Panc1 (cell line): Measurements from ENCODE around the gene GREB1L. TPM values are rescaled to one million over a fixed set of nuclear protein-coding genes. Genes with fewer than 3 reads are reported as not detected.

Experiments used
- ATAC-seq: fragments of 200-7000 bp; cut with Tn5 transposase; 2 replicates; pipeline ENCODE4 v1.9.1; 2020; ENCODE audit warnings: mild to moderate bottlenecking, moderate library complexity
- BruUV-seq: library from RNA; stranded (reverse); fragments of 400-500 nt; replicated peaks from 2 replicates; lab custom pipeline; 2021; lab: Mats Ljungman, UMichigan
- CTCF ChIA-PET: fragments of 300-600 bp; sonication (Branson Sonifier 250); formaldehyde crosslinking; loops from one replicate; lab custom pipeline; 2022; ENCODE audit warnings: antibody characterized with exemption; lab: Charles Lee
- POLR2A ChIA-PET: fragments of 300-600 bp; sonication (Branson Sonifier 250); formaldehyde crosslinking; loops from one replicate; lab custom pipeline; 2022; ENCODE audit warnings: antibody characterized with exemption; lab: Charles Lee
- DNase-seq: peaks from one replicate; pipeline ENCODE4 v3.0.0-alpha.2; 2010; ENCODE audit warnings: low read depth, low spot score
- H3K27ac ChIP-seq: 2 replicates; pipeline ENCODE4 v1.5.1; 2011; ENCODE audit warnings: mild to moderate bottlenecking, low read length, inconsistent platforms
- H3K27me3 ChIP-seq: fragments of 200-500 bp; sonication (Bioruptor generic); 2 replicates; pipeline ENCODE4 v1.6.0; 2014; ENCODE audit warnings: low read length, inconsistent platforms; ENCODE audit not compliant: control insufficient read depth, insufficient read depth
- H3K36me3 ChIP-seq: fragments of 200-500 bp; sonication (Bioruptor generic); 2 replicates; pipeline ENCODE4 v1.5.1; 2014; ENCODE audit warnings: inconsistent platforms, mild to moderate bottlenecking, low read length, moderate library complexity; ENCODE audit not compliant: control insufficient read depth, insufficient read depth
- H3K4me1 ChIP-seq: 2 replicates; pipeline ENCODE4 v1.5.1; 2011; ENCODE audit warnings: inconsistent platforms, mild to moderate bottlenecking, low read length, moderate library complexity; ENCODE audit not compliant: control insufficient read depth, insufficient read depth
- H3K4me3 ChIP-seq, 2 experiments: 2 replicates each; pipeline ENCODE4 v1.5.1; 2011 to 2012; ENCODE audit warnings: low read depth in 2 of 2, low read length in 2 of 2, mild to moderate bottlenecking in 2 of 2, inconsistent platforms in 1 of 2, moderate library complexity in 1 of 2
- H3K9me3 ChIP-seq: fragments of 200-500 bp; sonication (Bioruptor generic); 2 replicates; pipeline ENCODE4 v1.5.1; 2014; ENCODE audit warnings: low read depth, mild to moderate bottlenecking, inconsistent platforms, low read length, moderate library complexity; ENCODE audit not compliant: control insufficient read depth, insufficient read depth
- POLR2AphosphoS5 ChIP-seq: IDR thresholded peaks from 2 replicates; pipeline ENCODE4 v1.6.1; 2012; ENCODE audit warnings: mild to moderate bottlenecking, low read depth, low read length, moderate library complexity
- SIN3A ChIP-seq: IDR thresholded peaks from 2 replicates; pipeline ENCODE4 v1.6.1; 2012; ENCODE audit warnings: low read depth, mild to moderate bottlenecking, low read length, moderate library complexity, borderline replicate concordance; ENCODE audit not compliant: insufficient read depth
- TCF7L2 ChIP-seq: IDR thresholded peaks from 2 replicates; pipeline ENCODE4 v1.6.1; 2011; ENCODE audit warnings: mild to moderate bottlenecking, low read depth, low read length, inconsistent platforms
- in situ Hi-C: cut with HindIII; loops from 2 replicates; pipeline ENCODE4 v1.10.0; 2016; ENCODE audit warnings: low sequenced_read_pairs, low pct_unique_long_range_greater_than_20kb
- intact Hi-C: fragments of 100-400 bp; cut with micrococcal nuclease; formaldehyde crosslinking; loops from one replicate; pipeline ENCODE4 v1.10.0; 2022; ENCODE audit not compliant: unreplicated experiment
- total RNA-seq: library from RNA; stranded (reverse); gene quantifications from one replicate; pipeline ENCODE4 v1.2.1, GENCODE V29; 2021; ENCODE audit not compliant: unreplicated experiment
- TF ChIP-seq, protein P1 (sequence below): fragments of 450-650 bp; IDR thresholded peaks from 2 replicates; pipeline ENCODE4 v1.5.1; 2017; ENCODE audit warnings: mild to moderate bottlenecking
- TF ChIP-seq, protein P2 (sequence below), 2 experiments: IDR thresholded peaks; 2 replicates each; pipeline ENCODE4 v1.6.1; 2011 to 2012; ENCODE audit warnings: low read depth in 2 of 2, control low read depth in 1 of 2, low read length in 1 of 2, mild to moderate bottlenecking in 1 of 2, moderate library complexity in 1 of 2; ENCODE audit not compliant: insufficient read depth in 1 of 2

GREB1L gene
- total RNA-seq, 1 experiment from 2014 or later, result 11.0 TPM

DNA sequence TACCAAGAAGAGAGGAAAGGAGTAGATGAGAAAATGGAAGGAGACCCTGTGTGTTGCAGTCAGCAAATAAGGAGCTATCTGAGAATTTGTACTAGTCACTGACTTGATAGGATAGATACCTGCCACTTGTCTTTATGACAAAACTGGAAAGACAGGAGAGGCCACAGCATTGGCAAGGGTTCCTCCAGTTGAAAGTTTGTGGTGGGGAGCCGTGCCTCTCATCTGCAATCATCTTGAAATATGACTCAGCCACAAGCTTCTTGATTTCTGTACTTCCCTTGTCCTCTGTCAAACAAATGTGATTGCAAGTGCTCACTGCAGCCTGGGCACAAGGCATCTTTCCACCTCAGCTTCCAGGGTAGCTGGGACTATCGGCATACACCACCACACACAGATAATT is 99.1 kb downstream of the GREB1L start:
- BruUV-seq, result no TSS peak
- ChIA-PET CTCF (no interaction called here), POLR2A (interaction anchor here (0.6 kb wide), 1 partner anchor 55 kb away, joined by 5 read pairs; no protein-coding TSS in a partner anchor)
- intact Hi-C loops (no loop called here), in situ Hi-C loops (no loop called here)
- Histone ChIP-seq H3K9me3 (no peaks in the 10 kb centered on the region), H3K4me1 (no peaks in the 10 kb centered on the region), H3K27me3 (no peaks in the 10 kb centered on the region), H3K4me3 (no peak overlapping the region), H3K36me3 (no peaks in the 10 kb centered on the region), H3K27ac (no peak overlapping the region)
- TF ChIP-seq POLR2AphosphoS5, result no peak
- TF ChIP-seq, protein P1, sequence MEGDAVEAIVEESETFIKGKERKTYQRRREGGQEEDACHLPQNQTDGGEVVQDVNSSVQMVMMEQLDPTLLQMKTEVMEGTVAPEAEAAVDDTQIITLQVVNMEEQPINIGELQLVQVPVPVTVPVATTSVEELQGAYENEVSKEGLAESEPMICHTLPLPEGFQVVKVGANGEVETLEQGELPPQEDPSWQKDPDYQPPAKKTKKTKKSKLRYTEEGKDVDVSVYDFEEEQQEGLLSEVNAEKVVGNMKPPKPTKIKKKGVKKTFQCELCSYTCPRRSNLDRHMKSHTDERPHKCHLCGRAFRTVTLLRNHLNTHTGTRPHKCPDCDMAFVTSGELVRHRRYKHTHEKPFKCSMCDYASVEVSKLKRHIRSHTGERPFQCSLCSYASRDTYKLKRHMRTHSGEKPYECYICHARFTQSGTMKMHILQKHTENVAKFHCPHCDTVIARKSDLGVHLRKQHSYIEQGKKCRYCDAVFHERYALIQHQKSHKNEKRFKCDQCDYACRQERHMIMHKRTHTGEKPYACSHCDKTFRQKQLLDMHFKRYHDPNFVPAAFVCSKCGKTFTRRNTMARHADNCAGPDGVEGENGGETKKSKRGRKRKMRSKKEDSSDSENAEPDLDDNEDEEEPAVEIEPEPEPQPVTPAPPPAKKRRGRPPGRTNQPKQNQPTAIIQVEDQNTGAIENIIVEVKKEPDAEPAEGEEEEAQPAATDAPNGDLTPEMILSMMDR, result no peak
- no peak for TF ChIP-seq SIN3A
- TF ChIP-seq, protein P2, sequence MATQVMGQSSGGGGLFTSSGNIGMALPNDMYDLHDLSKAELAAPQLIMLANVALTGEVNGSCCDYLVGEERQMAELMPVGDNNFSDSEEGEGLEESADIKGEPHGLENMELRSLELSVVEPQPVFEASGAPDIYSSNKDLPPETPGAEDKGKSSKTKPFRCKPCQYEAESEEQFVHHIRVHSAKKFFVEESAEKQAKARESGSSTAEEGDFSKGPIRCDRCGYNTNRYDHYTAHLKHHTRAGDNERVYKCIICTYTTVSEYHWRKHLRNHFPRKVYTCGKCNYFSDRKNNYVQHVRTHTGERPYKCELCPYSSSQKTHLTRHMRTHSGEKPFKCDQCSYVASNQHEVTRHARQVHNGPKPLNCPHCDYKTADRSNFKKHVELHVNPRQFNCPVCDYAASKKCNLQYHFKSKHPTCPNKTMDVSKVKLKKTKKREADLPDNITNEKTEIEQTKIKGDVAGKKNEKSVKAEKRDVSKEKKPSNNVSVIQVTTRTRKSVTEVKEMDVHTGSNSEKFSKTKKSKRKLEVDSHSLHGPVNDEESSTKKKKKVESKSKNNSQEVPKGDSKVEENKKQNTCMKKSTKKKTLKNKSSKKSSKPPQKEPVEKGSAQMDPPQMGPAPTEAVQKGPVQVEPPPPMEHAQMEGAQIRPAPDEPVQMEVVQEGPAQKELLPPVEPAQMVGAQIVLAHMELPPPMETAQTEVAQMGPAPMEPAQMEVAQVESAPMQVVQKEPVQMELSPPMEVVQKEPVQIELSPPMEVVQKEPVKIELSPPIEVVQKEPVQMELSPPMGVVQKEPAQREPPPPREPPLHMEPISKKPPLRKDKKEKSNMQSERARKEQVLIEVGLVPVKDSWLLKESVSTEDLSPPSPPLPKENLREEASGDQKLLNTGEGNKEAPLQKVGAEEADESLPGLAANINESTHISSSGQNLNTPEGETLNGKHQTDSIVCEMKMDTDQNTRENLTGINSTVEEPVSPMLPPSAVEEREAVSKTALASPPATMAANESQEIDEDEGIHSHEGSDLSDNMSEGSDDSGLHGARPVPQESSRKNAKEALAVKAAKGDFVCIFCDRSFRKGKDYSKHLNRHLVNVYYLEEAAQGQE (IDR thresholded peaks at IDR 0.05; ENCODE audit: insufficient read depth in 1 of 2, low read depth in 2 of 2, low read length in 1 of 2), result no peak
- TF ChIP-seq TCF7L2, result no peak
- no peak for ATAC-seq
- no peak for DNase-seq

DNA sequence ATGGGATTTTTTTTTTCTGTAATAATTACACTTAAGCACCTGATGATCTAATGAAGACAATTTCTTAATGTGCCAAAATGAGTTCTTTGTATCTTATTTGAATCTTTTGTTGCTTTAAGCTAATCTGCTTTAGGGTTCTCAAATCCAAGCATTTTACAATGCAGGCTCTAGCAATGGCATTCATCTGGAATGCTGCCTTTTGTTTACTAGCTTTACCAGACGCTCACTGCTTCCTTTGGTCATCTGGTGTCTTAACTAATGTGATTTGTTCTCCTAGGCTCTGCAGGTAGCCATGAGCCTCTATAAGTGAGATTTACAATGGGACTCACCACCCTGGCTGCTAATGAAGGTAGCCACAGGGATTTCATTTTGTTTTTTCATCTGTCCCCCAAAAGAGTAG is 100.3 kb downstream of the GREB1L start:
- Histone ChIP-seq H3K27me3 (no peaks in the 10 kb centered on the region), H3K9me3 (no peaks in the 10 kb centered on the region), H3K4me3 (no peak overlapping the region), H3K27ac (no peak overlapping the region), H3K4me1 (no peaks in the 10 kb centered on the region), H3K36me3 (no peaks in the 10 kb centered on the region)
- CTCF ChIA-PET, result no interaction called here
- intact Hi-C loops, result no loop called here
- in situ Hi-C loops, result no loop called here
- BruUV-seq, result no TSS peak
- DNase-seq (no peak), ATAC-seq (no peak)
- POLR2A ChIA-PET, result no interaction called here
- no peak for TF ChIP-seq SIN3A
- TF ChIP-seq TCF7L2, result no peak
- TF ChIP-seq POLR2AphosphoS5, result no peak

DNA sequence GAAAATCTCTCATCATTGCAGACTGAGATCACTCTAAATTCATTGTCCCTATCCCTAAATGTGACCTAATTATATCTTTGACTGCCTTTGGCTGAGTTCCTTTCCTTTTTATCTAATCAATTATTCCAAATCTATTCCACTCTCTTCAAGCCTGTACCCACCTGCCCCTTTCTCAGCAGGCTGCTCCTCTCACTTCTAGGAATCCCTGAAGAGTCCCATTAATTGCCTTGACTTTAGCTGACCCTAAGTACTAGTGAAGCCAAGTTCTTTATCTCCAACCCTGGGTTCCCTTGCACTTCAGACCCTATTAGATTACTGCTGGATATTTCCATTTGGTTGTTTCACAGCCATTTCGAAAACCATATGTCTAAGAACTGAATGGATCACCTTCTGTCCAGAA is 102.8 kb downstream of the GREB1L start:
- no peaks in the 10 kb centered on the region for H3K36me3 ChIP-seq
- H3K9me3 ChIP-seq, result no peaks in the 10 kb centered on the region
- H3K4me3 ChIP-seq, result no peak overlapping the region
- no TSS peak for BruUV-seq
- no peaks in the 10 kb centered on the region for H3K4me1 ChIP-seq
- DNase-seq, result no peak
- ATAC-seq, result no peak
- H3K27ac ChIP-seq, result no peak overlapping the region
- intact Hi-C loops (no loop called here), in situ Hi-C loops (no loop called here)
- ChIA-PET CTCF (no interaction called here), POLR2A (no interaction called here)
- H3K27me3 ChIP-seq, result no peaks in the 10 kb centered on the region
- no peak for TF ChIP-seq TCF7L2
- no peak for TF ChIP-seq POLR2AphosphoS5
- TF ChIP-seq, protein P2 (IDR thresholded peaks at IDR 0.05; ENCODE audit: insufficient read depth in 1 of 2, low read depth in 2 of 2, low read length in 1 of 2), result no peak
- TF ChIP-seq SIN3A, result no peak
- TF ChIP-seq, protein P1, result no peak
